Chondrocyte (in vitro differentiated cells): Measurements from ENCODE around the gene PAFAH2. TPM values are rescaled to one million over a fixed set of nuclear protein-coding genes. Genes with fewer than 3 reads are reported as not detected.

Experiments
- DNase-seq: peaks from one replicate; pipeline ENCODE4 v3.0.0; 2021; ENCODE audit warnings: mixed read lengths, low spot score
- H3K27ac Mint-ChIP-seq: one replicate; pipeline ENCODE4 v1.8.0; 2021; ENCODE audit warnings: mild to moderate bottlenecking, moderate library complexity, mixed read lengths; ENCODE audit not compliant: unreplicated experiment
- H3K27me3 Mint-ChIP-seq: 2 replicates; pipeline ENCODE4 v1.8.0; 2021; ENCODE audit warnings: low read depth, mixed read lengths
- H3K36me3 Mint-ChIP-seq: 2 replicates; pipeline ENCODE4 v1.8.0; 2021; ENCODE audit warnings: low read depth, mixed read lengths
- H3K4me1 Mint-ChIP-seq: 2 replicates; pipeline ENCODE4 v1.8.0; 2021; ENCODE audit warnings: low read depth, mild to moderate bottlenecking, mixed read lengths
- H3K4me3 Mint-ChIP-seq: one replicate; pipeline ENCODE4 v1.8.0; 2021; ENCODE audit warnings: mild to moderate bottlenecking, moderate library complexity, mixed read lengths; ENCODE audit not compliant: unreplicated experiment
- H3K9me3 Mint-ChIP-seq: 2 replicates; pipeline ENCODE4 v1.8.0; 2021; ENCODE audit warnings: low read depth, mixed read lengths
- CTCF ChIP-seq: fragments of 200-600 bp; sonication (generic); IDR thresholded peaks from 2 replicates; pipeline ENCODE4 v1.5.0; 2021; ENCODE audit warnings: antibody characterized with exemption, mild to moderate bottlenecking, moderate library complexity
- total RNA-seq: library from RNA; stranded (reverse); gene quantifications from 3 replicates; pipeline ENCODE4 v1.2.1, GENCODE V29; 2021

Gene PAFAH2
- total RNA-seq, 1 donor from 2014 or later, result 10.7 TPM

GRCh38 chr1:26035203-26035958 lies 37.5 kb upstream of the PAFAH2 start:
- TF ChIP-seq CTCF, result no peak
- no peaks in the 10 kb centered on the region for H3K27me3 Mint-ChIP-seq
- DNase-seq, result no peak
- peaks cover 18% of the 10 kb centered on the region for H3K4me1 Mint-ChIP-seq
- peak overlapping the region; percentile 89 for H3K27ac Mint-ChIP-seq
- H3K9me3 Mint-ChIP-seq, result no peaks in the 10 kb centered on the region
- no peaks in the 10 kb centered on the region for H3K36me3 Mint-ChIP-seq
- H3K4me3 Mint-ChIP-seq, result peak overlapping the region; percentile 96

GRCh38 chr1:26034504-26035202 lies 36.8 kb upstream of the PAFAH2 start:
- DNase-seq, result no peak
- Mint-ChIP-seq H3K36me3 (no peaks in the 10 kb centered on the region), H3K27ac (no peak overlapping the region), H3K9me3 (no peaks in the 10 kb centered on the region), H3K27me3 (no peaks in the 10 kb centered on the region), H3K4me1 (peaks cover 18% of the 10 kb centered on the region), H3K4me3 (peak overlapping the region; percentile 96)
- TF ChIP-seq CTCF, result no peak

- no peak for TF ChIP-seq CTCF
- no peak overlapping the region for H3K4me3 Mint-ChIP-seq
- no peak overlapping the region for H3K27ac Mint-ChIP-seq
- H3K9me3 Mint-ChIP-seq, result no peaks in the 10 kb centered on the region
- H3K4me1 Mint-ChIP-seq, result peaks cover 19% of the 10 kb centered on the region
- H3K27me3 Mint-ChIP-seq, result no peaks in the 10 kb centered on the region
- DNase-seq, result no peak
- no peaks in the 10 kb centered on the region for H3K36me3 Mint-ChIP-seq
These were observed 34.9 kb upstream of the PAFAH2 start for GRCh38 chr1:26032656-26033357.

- no peak overlapping the region for H3K27ac Mint-ChIP-seq
- no peaks in the 10 kb centered on the region for H3K27me3 Mint-ChIP-seq
- no peaks in the 10 kb centered on the region for H3K9me3 Mint-ChIP-seq
- no peak overlapping the region for H3K4me3 Mint-ChIP-seq
- no peak for TF ChIP-seq CTCF
- no peak for DNase-seq
- no peaks in the 10 kb centered on the region for H3K36me3 Mint-ChIP-seq
- peaks cover 21% of the 10 kb centered on the region for H3K4me1 Mint-ChIP-seq
These were observed 33.9 kb upstream of the PAFAH2 start for GRCh38 chr1:26031611-26032220.

GRCh38 chr1:26031196-26031595 lies 33.3 kb upstream of the PAFAH2 start:
- no peak for TF ChIP-seq CTCF
- H3K9me3 Mint-ChIP-seq, result no peaks in the 10 kb centered on the region
- no peak overlapping the region for H3K27ac Mint-ChIP-seq
- peaks cover 16% of the 10 kb centered on the region for H3K4me1 Mint-ChIP-seq
- no peak overlapping the region for H3K4me3 Mint-ChIP-seq
- no peaks in the 10 kb centered on the region for H3K27me3 Mint-ChIP-seq
- DNase-seq, result no peak
- H3K36me3 Mint-ChIP-seq, result no peaks in the 10 kb centered on the region
